Nephron progenitor cell (in vitro differentiated cells): ENCODE results near the gene FAM120A.
A peak's percentile ranks its signal among the peaks of the same experiment; 100 is the strongest.

Experiments used
- DNase-seq: peaks from one replicate; pipeline ENCODE4 v3.0.0; 2021
- H3K27ac Mint-ChIP-seq: 2 replicates; pipeline ENCODE4 v1.8.0; 2021; ENCODE audit warnings: mild to moderate bottlenecking, moderate library complexity, mixed read lengths
- H3K27me3 Mint-ChIP-seq: 2 replicates; pipeline ENCODE4 v1.8.0; 2021; ENCODE audit warnings: mild to moderate bottlenecking, low read depth, mixed read lengths; ENCODE audit not compliant: poor library complexity
- H3K36me3 Mint-ChIP-seq: 2 replicates; pipeline ENCODE4 v1.8.0; 2021; ENCODE audit warnings: low read depth, mixed read lengths
- H3K4me1 Mint-ChIP-seq: 2 replicates; pipeline ENCODE4 v1.8.0; 2021; ENCODE audit warnings: mixed read lengths
- H3K4me3 Mint-ChIP-seq: 2 replicates; pipeline ENCODE4 v1.8.0; 2021; ENCODE audit warnings: mild to moderate bottlenecking, moderate library complexity, mixed read lengths
- H3K9me3 Mint-ChIP-seq: 2 replicates; pipeline ENCODE4 v1.8.0; 2021; ENCODE audit warnings: mild to moderate bottlenecking, moderate library complexity, mixed read lengths
- CTCF ChIP-seq: fragments of 200-600 bp; sonication (generic); IDR thresholded peaks from 2 replicates; pipeline ENCODE4 v1.5.0; 2021; ENCODE audit warnings: antibody characterized with exemption

FAM120A gene

GRCh38 chr9:93471124-93471523, 19.6 kb downstream of the FAM120A start:
- Mint-ChIP-seq H3K36me3 (peaks cover 50% of the 10 kb centered on the region), H3K27me3 (no peaks in the 10 kb centered on the region), H3K27ac (no peak overlapping the region), H3K4me1 (peaks cover 59% of the 10 kb centered on the region), H3K9me3 (peaks cover 4% of the 10 kb centered on the region), H3K4me3 (no peak overlapping the region)
- DNase-seq, result no peak
- TF ChIP-seq CTCF, result no peak

GRCh38 chr9:93473411-93473810, 21.9 kb downstream of the FAM120A start:
- no peak for DNase-seq
- Mint-ChIP-seq H3K9me3 (peaks cover 4% of the 10 kb centered on the region), H3K4me3 (no peak overlapping the region), H3K27ac (no peak overlapping the region), H3K36me3 (peaks cover 57% of the 10 kb centered on the region), H3K27me3 (no peaks in the 10 kb centered on the region), H3K4me1 (peaks cover 47% of the 10 kb centered on the region)
- TF ChIP-seq CTCF, result no peak

- Mint-ChIP-seq H3K36me3 (peaks cover 57% of the 10 kb centered on the region), H3K27ac (no peak overlapping the region), H3K9me3 (peaks cover 4% of the 10 kb centered on the region), H3K4me1 (peaks cover 36% of the 10 kb centered on the region), H3K27me3 (no peaks in the 10 kb centered on the region), H3K4me3 (no peak overlapping the region)
- no peak for TF ChIP-seq CTCF
- DNase-seq, result no peak
Observed at GRCh38 chr9:93475108-93475507, 23.6 kb downstream of the FAM120A start.

GRCh38 chr9:93475856-93476255, 24.4 kb downstream of the FAM120A start:
- no peak overlapping the region for H3K4me3 Mint-ChIP-seq
- H3K36me3 Mint-ChIP-seq, result peaks cover 50% of the 10 kb centered on the region
- TF ChIP-seq CTCF, result no peak
- H3K9me3 Mint-ChIP-seq, result peaks cover 4% of the 10 kb centered on the region
- peaks cover 34% of the 10 kb centered on the region for H3K4me1 Mint-ChIP-seq
- H3K27ac Mint-ChIP-seq, result no peak overlapping the region
- H3K27me3 Mint-ChIP-seq, result peaks cover 2% of the 10 kb centered on the region
- DNase-seq, result no peak

- H3K27ac Mint-ChIP-seq, result peak overlapping the region; percentile 36
- H3K4me1 Mint-ChIP-seq, result peaks cover 37% of the 10 kb centered on the region
- no peak for DNase-seq
- peaks cover 47% of the 10 kb centered on the region for H3K36me3 Mint-ChIP-seq
- H3K27me3 Mint-ChIP-seq, result peaks cover 6% of the 10 kb centered on the region
- no peak overlapping the region for H3K4me3 Mint-ChIP-seq
- H3K9me3 Mint-ChIP-seq, result peaks cover 4% of the 10 kb centered on the region
- no peak for TF ChIP-seq CTCF
Observed at GRCh38 chr9:93476924-93477323, 25.4 kb downstream of the FAM120A start.

GRCh38 chr9:93477397-93477796, 25.9 kb downstream of the FAM120A start:
- no peak for DNase-seq
- no peak for TF ChIP-seq CTCF
- peaks cover 4% of the 10 kb centered on the region for H3K9me3 Mint-ChIP-seq
- H3K27me3 Mint-ChIP-seq, result peaks cover 6% of the 10 kb centered on the region
- H3K4me3 Mint-ChIP-seq, result no peak overlapping the region
- H3K27ac Mint-ChIP-seq, result no peak overlapping the region
- H3K4me1 Mint-ChIP-seq, result peaks cover 34% of the 10 kb centered on the region
- H3K36me3 Mint-ChIP-seq, result peaks cover 44% of the 10 kb centered on the region
